GM18526 (cell line): ENCODE results near the gene ZDHHC19.

Experiments used
- POLR2A ChIP-seq: IDR thresholded peaks from 3 replicates; pipeline ENCODE4 v1.6.1; 2011; ENCODE audit not compliant: insufficient read length; ENCODE audit errors: extremely low read depth

ZDHHC19 gene

GRCh38 chr3:196232154-196232881 lies 21.1 kb upstream of the ZDHHC19 start:
- no peak for TF ChIP-seq POLR2A

- TF ChIP-seq POLR2A, result no peak
Observed at GRCh38 chr3:196227629-196228493, 16.7 kb upstream of the ZDHHC19 start.

DNA sequence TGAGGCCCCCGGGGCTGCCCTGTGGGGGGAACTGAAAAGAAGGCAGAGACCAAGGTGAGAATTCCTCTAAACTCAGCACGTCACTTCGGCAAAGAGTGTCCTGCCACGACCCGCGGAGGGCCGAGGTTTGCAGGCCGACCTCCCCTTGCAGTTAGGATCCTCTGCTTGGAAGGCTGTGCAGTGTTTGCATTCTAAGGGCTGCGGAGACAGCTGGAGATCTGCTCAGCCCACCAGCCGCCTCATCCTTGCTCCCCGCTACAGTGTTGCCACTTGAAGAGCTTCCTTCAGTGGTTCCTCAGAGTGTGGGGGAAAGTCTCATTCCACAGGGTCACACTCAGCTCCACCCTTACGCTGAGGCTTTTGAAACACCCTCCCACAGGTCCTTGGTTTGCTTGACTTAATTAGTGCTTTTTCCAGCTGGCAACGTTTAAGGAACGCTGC lies 15.9 kb upstream of the ZDHHC19 start:
- TF ChIP-seq POLR2A, result no peak

DNA sequence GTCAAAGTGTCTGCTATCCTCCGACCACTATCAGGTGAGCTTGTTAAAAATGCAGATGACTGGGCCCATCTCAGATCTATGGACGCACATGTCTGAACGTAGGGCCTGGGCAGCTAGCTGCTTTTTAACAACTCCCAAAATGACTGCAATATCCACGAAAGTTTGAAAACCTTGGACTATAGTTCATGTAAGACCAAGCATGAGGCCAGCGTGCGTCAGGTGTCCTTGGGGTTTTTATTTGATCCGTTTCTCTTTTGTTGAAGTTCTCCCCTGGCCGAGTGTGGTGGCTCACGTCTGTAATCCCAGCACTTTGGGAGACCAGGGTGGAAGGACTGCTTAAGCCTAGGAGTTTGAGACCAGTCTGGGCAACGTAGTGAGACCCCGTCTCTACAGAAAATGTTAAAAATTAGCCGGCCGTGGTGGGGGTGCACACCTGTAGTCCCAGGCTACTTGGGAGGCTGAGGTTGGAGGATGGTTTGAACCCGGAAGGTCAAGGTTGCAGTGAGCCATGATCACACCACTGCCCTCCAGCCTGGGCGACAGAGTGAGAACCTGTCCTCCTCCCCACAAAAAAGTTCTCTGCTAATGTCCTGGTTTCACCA lies 14.7 kb upstream of the ZDHHC19 start:
- TF ChIP-seq POLR2A, result no peak

GRCh38 chr3:196225086-196225485 lies 13.9 kb upstream of the ZDHHC19 start:
- TF ChIP-seq POLR2A, result no peak

- no peak for TF ChIP-seq POLR2A
Observed at GRCh38 chr3:196222876-196223595, 11.8 kb upstream of the ZDHHC19 start.

DNA sequence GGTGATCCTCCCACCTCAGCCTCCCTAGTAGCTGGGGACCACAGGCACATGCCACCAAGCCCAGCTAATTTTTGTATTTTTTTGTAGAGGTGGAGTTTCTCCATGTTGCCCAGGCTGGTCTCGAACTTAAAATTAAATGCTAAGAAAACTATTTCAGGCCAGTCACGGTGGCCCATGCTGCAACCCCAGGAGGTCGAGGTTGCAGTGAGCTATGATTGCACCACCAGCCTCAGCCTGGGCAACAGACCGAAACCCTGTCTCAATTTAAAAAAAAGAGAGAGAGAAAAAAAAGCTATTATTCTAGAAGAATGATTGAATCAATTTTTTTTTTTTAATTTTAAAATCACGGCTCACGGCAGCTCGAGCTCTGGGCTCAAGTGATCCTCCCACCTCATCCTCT lies 9.8 kb upstream of the ZDHHC19 start:
- no peak for TF ChIP-seq POLR2A

- TF ChIP-seq POLR2A, result no peak
Observed at GRCh38 chr3:196220587-196220986, 9.4 kb upstream of the ZDHHC19 start.

GRCh38 chr3:196219970-196220311 lies 8.7 kb upstream of the ZDHHC19 start:
- TF ChIP-seq POLR2A, result no peak

DNA sequence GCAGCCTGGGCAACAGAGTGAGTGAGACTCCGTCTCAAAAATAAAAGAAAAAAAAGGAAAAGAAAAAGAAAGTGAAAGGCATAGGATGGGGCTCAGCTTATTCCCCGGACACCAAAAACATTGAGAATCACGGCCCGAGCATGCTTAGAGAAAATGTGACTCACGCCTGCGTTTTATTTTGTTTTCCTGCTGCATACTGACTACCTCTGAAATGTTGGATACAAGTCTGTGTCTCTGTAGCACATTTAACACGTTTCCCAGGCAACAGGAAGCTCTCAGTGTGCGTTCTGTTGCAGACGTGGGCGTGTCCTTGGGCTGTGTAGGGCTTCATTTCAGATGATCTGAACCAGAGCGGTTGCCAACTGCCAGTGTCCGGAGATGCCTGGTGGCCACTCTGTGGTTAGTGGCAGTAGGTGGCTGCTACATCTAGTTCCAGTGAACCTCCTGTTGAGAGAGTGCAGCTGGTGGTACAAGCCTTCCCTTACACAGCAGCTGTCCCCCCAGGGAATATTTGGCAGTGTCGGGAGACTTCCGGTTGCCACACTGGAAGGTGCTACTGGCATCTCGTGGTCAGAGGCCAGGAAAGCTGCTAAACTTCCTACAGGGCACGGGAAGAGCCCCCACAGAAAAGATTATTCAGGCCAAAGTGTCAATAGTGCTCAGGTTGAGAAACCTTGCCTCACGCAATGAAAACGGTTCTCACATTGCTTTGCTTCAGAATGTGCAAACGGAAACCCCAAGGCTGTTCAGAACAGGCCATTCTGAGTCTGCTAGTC lies 8.2 kb upstream of the ZDHHC19 start:
- no peak for TF ChIP-seq POLR2A

DNA sequence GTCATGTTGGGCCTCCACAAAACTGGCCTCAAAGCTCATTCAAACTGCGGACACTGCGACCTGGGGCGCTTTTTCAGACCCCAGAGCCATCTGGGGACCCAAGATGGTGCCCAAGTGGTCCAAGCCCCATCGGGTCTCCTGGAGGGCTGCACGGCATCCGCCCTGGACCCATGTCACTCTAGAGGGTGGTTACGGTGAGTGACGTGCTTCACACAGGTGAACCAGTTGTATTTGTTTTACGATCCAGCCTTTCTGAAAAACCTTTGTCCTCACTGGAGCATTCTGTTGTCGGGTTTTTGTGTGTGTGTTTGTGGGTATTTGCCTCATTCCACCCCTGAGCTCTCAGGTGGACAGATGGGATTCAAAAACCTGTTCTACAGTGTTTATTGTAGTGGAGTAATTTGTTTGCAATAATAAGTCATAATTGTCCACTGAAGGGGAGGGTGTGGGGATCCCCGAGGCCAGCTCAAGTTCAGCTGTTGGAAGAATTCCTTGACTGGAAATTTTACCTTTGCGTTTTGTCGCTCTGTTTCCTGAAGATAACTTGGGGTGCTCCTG lies 7.0 kb upstream of the ZDHHC19 start:
- TF ChIP-seq POLR2A, result no peak

DNA sequence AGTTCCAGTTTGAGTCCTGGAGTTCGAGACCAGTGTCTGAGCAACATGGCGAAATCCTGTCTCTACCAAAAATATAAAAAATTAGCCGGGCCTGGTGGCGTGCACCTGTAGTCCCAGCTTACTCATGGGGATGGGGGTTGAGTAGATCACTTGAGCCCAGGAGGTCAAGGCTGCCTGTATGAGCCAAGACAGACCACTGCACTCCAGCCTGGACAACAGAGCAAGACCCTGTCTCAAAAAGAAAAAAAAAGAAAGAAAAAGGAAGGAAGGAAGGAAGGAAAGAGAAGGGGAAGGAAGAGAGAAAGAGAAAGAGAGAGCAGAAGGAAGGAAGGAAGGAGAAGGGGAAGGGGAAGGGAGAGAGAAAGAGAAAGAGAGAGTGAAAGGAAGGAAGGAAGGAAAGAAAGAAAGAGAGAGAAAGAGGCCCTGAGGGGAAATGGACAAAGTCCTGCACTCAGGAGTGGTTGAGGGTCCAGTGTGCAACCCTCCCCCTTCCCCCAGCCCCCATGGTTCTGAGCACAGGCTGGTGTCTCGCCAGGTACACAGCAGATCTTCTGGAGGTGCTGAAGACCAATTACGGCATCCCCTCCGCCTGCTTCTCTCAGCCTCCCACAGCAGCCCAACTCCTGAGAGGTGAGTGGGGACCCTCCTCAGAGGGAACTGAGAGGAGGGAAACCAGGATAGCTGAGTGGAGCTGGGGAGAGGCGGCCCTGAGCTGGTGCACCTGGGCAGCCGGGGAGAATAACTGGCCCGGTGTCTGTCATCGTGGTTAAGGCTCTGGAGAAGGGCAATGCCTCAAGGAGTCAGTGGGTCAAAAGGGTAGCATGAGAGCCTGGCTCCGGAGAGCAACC lies 6.3 kb upstream of the ZDHHC19 start:
- TF ChIP-seq POLR2A, result no peak

DNA sequence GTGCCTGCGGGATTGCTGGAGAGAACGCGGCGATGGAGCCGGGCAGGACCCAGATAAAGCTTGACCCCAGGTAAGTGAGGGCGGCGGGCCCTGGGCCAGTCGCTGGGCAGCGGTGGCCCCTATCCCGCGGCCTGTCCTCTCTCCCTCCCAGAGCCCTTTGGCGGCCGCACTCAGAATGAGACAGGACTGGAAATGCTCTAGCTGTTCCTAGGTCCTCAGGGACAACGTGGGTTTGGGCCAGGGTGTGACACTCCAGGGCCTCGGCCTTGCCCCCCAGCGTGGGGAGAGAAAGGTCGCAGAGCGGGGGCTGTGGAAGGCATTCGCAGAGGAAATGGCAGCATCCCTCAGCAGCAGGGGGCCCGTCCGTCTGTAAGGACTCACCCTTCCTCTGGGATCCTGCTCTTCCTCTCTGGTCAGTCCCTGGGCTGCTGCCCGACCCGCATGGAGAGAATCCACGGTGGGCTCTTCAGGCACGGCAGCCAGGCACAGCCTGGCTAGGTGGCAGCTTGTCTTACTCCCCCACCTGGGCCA lies 5.5 kb upstream of the ZDHHC19 start:
- no peak for TF ChIP-seq POLR2A
